ENCODE measurements around the gene LRRK2.

Gene LRRK2

GRCh38 chr12:40343124-40343523, 118.3 kb downstream of the LRRK2 start:
- Histone ChIP-seq H3K9ac (ENCODE audit: low read depth, low read length, poor library complexity, severe bottlenecking) (no peak overlapping the region), H3K4me3 (ENCODE audit: low read length, poor library complexity, severe bottlenecking) (no peak overlapping the region), H3K9me2 (replicated peaks; ENCODE audit: low read depth, low read length) (no peaks in the 10 kb centered on the region), H2AFZ (ENCODE audit: low read length) (no peak overlapping the region), H3F3A (ENCODE audit: low read depth) (no peaks in the 10 kb centered on the region), H3K4me2 (ENCODE audit: low read depth, low read length, poor library complexity, severe bottlenecking) (no peak overlapping the region), H3K36me3 (ENCODE audit: insufficient read depth, low read length) (no peaks in the 10 kb centered on the region), H4K20me1 (ENCODE audit: insufficient read depth, low read length, poor library complexity, severe bottlenecking) (no peaks in the 10 kb centered on the region), H3K79me2 (ENCODE audit: insufficient read depth, low read length) (no peaks in the 10 kb centered on the region), H3K4me1 (ENCODE audit: insufficient read depth, low read length, poor library complexity, severe bottlenecking) (no peaks in the 10 kb centered on the region), H3K9me3 (ENCODE audit: insufficient read depth, low read depth, low read length) (no peaks in the 10 kb centered on the region), H3K27me3 (ENCODE audit: insufficient read depth, low read length, poor library complexity, severe bottlenecking) (no peaks in the 10 kb centered on the region)
- TF ChIP-seq EZH2phosphoT487 (IDR thresholded peaks at IDR 0.05; ENCODE audit: borderline replicate concordance) (no peak), CTCF (conservative IDR thresholded peaks at IDR 0.05; ENCODE audit: low read length) (no peak)

- H4K20me1 ChIP-seq (ENCODE audit: insufficient read depth, low read length, poor library complexity, severe bottlenecking), result no peaks in the 10 kb centered on the region
- no peak for TF ChIP-seq CTCF (conservative IDR thresholded peaks at IDR 0.05; ENCODE audit: low read length)
- no peaks in the 10 kb centered on the region for H3K36me3 ChIP-seq (ENCODE audit: insufficient read depth, low read length)
- H3K9me2 ChIP-seq (replicated peaks; ENCODE audit: low read depth, low read length), result no peaks in the 10 kb centered on the region
- no peaks in the 10 kb centered on the region for H3K79me2 ChIP-seq (ENCODE audit: insufficient read depth, low read length)
- no peaks in the 10 kb centered on the region for H3K4me1 ChIP-seq (ENCODE audit: insufficient read depth, low read length, poor library complexity, severe bottlenecking)
- no peak overlapping the region for H3K9ac ChIP-seq (ENCODE audit: low read depth, low read length, poor library complexity, severe bottlenecking)
- no peak overlapping the region for H3K4me3 ChIP-seq (ENCODE audit: low read length, poor library complexity, severe bottlenecking)
- H3F3A ChIP-seq (ENCODE audit: low read depth), result no peaks in the 10 kb centered on the region
- H3K9me3 ChIP-seq (ENCODE audit: insufficient read depth, low read depth, low read length), result no peaks in the 10 kb centered on the region
- H3K27me3 ChIP-seq (ENCODE audit: insufficient read depth, low read length, poor library complexity, severe bottlenecking), result no peaks in the 10 kb centered on the region
- no peak overlapping the region for H2AFZ ChIP-seq (ENCODE audit: low read length)
- H3K4me2 ChIP-seq (ENCODE audit: low read depth, low read length, poor library complexity, severe bottlenecking), result no peak overlapping the region
Observed at GRCh38 chr12:40344312-40344711, 119.5 kb downstream of the LRRK2 start.

GRCh38 chr12:40351976-40352375, 127.2 kb downstream of the LRRK2 start:
- Histone ChIP-seq H3K4me1 (ENCODE audit: insufficient read depth, low read length, poor library complexity, severe bottlenecking) (no peaks in the 10 kb centered on the region), H4K20me1 (ENCODE audit: insufficient read depth, low read length, poor library complexity, severe bottlenecking) (no peaks in the 10 kb centered on the region), H3K79me2 (ENCODE audit: insufficient read depth, low read length) (no peaks in the 10 kb centered on the region), H3K9me3 (ENCODE audit: insufficient read depth, low read depth, low read length) (no peaks in the 10 kb centered on the region), H3K4me3 (ENCODE audit: low read length, poor library complexity, severe bottlenecking) (no peak overlapping the region), H3K36me3 (ENCODE audit: insufficient read depth, low read length) (no peaks in the 10 kb centered on the region), H3K4me2 (ENCODE audit: low read depth, low read length, poor library complexity, severe bottlenecking) (no peak overlapping the region), H3K9me2 (replicated peaks; ENCODE audit: low read depth, low read length) (no peaks in the 10 kb centered on the region), H2AFZ (ENCODE audit: low read length) (no peak overlapping the region), H3K9ac (ENCODE audit: low read depth, low read length, poor library complexity, severe bottlenecking) (no peak overlapping the region), H3F3A (ENCODE audit: low read depth) (no peaks in the 10 kb centered on the region), H3K27me3 (ENCODE audit: insufficient read depth, low read length, poor library complexity, severe bottlenecking) (no peaks in the 10 kb centered on the region)
- TF ChIP-seq EZH2phosphoT487 (IDR thresholded peaks at IDR 0.05; ENCODE audit: borderline replicate concordance), result no peak

- Histone ChIP-seq H2AFZ (ENCODE audit: low read length) (no peak overlapping the region), H3K9ac (ENCODE audit: low read depth, low read length, poor library complexity, severe bottlenecking) (no peak overlapping the region), H3K79me2 (ENCODE audit: insufficient read depth, low read length) (no peaks in the 10 kb centered on the region), H3K4me1 (ENCODE audit: insufficient read depth, low read length, poor library complexity, severe bottlenecking) (no peaks in the 10 kb centered on the region), H3K9me3 (ENCODE audit: insufficient read depth, low read depth, low read length) (no peaks in the 10 kb centered on the region), H3K4me3 (ENCODE audit: low read length, poor library complexity, severe bottlenecking) (no peak overlapping the region), H3K4me2 (ENCODE audit: low read depth, low read length, poor library complexity, severe bottlenecking) (no peak overlapping the region), H4K20me1 (ENCODE audit: insufficient read depth, low read length, poor library complexity, severe bottlenecking) (no peaks in the 10 kb centered on the region), H3K9me2 (replicated peaks; ENCODE audit: low read depth, low read length) (no peaks in the 10 kb centered on the region), H3K27me3 (ENCODE audit: insufficient read depth, low read length, poor library complexity, severe bottlenecking) (no peaks in the 10 kb centered on the region), H3F3A (ENCODE audit: low read depth) (no peaks in the 10 kb centered on the region), H3K36me3 (ENCODE audit: insufficient read depth, low read length) (no peaks in the 10 kb centered on the region)
- TF ChIP-seq EZH2phosphoT487 (IDR thresholded peaks at IDR 0.05; ENCODE audit: borderline replicate concordance) (no peak), CTCF (conservative IDR thresholded peaks at IDR 0.05; ENCODE audit: low read length) (peak; percentile 62)
Observed at GRCh38 chr12:40375076-40375475, 150.3 kb downstream of the LRRK2 start.
